Mucosa of stomach (tissue), 1 donor: ENCODE data around the gene ZC3H12C.
"Not testable (repeated sequence)": the region's sequence is repeated elsewhere in the genome, so short reads cannot be mapped to it uniquely, and the experiment has no call there.

Experiments used
- H3K27me3 ChIP-seq: one replicate; pipeline ENCODE4 v1.7.0; 2013; ENCODE audit warnings: mild to moderate bottlenecking, low read length; ENCODE audit not compliant: control insufficient read depth, insufficient read depth
- H3K36me3 ChIP-seq: one replicate; pipeline ENCODE4 v1.7.0; 2013; ENCODE audit warnings: low read length; ENCODE audit not compliant: control insufficient read depth, insufficient read depth
- H3K4me1 ChIP-seq: one replicate; pipeline ENCODE4 v1.7.0; 2013; ENCODE audit warnings: mild to moderate bottlenecking, low read length; ENCODE audit not compliant: control insufficient read depth, insufficient read depth
- H3K4me3 ChIP-seq: one replicate; pipeline ENCODE4 v1.7.0; 2013; ENCODE audit warnings: low read length
- H3K9ac ChIP-seq: one replicate; pipeline ENCODE4 v1.7.0; 2013; ENCODE audit warnings: mild to moderate bottlenecking, low read length, moderate library complexity
- H3K9me3 ChIP-seq: one replicate; pipeline ENCODE4 v1.7.0; 2013; ENCODE audit warnings: mild to moderate bottlenecking, low read length, moderate library complexity; ENCODE audit not compliant: control insufficient read depth
- donor health status: Pancreatic carcinoma.

ZC3H12C gene

DNA sequence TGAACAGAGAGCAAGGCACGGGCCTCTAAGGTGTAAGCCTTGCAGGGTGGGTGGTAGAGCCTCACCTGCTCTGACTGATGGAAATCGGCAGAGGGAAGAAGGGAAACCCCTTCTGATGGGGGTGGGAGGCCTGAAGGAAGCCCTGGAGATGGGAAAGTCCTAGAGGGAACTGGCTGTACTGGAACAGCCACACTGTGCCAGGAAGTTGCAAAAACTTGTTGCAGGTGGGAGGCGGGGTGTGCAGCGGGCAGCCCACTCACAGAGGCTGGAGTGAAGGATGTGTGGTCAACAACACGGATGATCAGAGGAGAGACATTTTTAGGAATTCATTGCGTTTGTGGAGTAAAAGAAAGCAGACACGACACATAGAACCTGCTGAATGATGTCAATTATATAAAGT is 91.3 kb downstream of the ZC3H12C start:
- no peaks in the 10 kb centered on the region for H3K4me1 ChIP-seq
- no peaks in the 10 kb centered on the region for H3K36me3 ChIP-seq
- no peak overlapping the region for H3K4me3 ChIP-seq
- H3K9me3 ChIP-seq: no peaks in the 10 kb centered on the region
- no peak overlapping the region for H3K9ac ChIP-seq
- H3K27me3 ChIP-seq: no peaks in the 10 kb centered on the region

DNA sequence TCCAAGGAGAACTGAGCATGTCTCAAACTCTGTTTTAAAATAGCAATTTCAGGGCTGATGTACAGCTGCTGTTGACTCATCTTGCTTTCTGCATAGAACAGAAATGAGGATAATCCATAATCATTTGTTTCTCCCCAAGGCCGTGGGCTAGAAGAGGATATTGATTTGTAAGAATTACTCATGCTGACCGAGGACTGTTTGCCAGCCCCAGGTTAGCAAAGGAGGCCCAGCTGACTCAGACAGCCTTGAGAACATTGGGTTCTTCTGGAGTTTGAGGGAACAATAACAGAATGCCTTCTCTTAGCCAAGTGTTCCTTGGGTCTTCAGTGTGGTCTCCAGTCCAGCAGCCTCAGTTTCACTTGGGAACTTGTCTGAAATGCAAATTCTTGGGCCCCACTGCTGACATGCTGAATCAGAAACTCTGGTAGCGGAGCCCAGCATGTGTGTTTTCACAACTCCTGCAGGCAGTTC is 92.0 kb downstream of the ZC3H12C start:
- no peaks in the 10 kb centered on the region for H3K27me3 ChIP-seq
- H3K4me1 ChIP-seq: no peaks in the 10 kb centered on the region
- no peaks in the 10 kb centered on the region for H3K9me3 ChIP-seq
- H3K4me3 ChIP-seq: no peak overlapping the region
- no peak overlapping the region for H3K9ac ChIP-seq
- H3K36me3 ChIP-seq: no peaks in the 10 kb centered on the region

DNA sequence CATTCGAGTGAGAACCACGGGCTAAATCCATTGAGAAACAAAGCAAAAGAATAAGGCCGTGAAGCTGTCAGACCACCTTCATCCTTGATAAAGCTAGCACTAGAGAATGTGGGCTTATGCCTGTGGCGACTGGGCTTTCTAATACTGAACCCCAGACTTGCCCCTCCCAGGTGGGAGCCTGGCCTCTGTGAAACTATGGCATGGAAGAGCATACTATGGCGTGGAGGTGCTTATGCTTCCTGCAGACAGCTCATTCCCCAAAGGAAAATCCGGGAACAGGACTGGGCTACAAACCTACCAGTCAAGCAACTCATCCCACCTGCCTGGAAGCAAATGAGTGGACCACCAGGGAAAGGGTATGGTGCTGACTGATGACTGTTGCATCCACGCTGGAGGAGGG is 92.4 kb downstream of the ZC3H12C start:
- Histone ChIP-seq H3K27me3 (no peaks in the 10 kb centered on the region), H3K36me3 (no peaks in the 10 kb centered on the region), H3K4me3 (no peak overlapping the region)

GRCh38 chr11:110186456-110186855 is 93.3 kb downstream of the ZC3H12C start:
- Histone ChIP-seq H3K4me3 (no peak overlapping the region), H3K27me3 (no peaks in the 10 kb centered on the region), H3K4me1 (no peaks in the 10 kb centered on the region), H3K9me3 (no peaks in the 10 kb centered on the region), H3K9ac (no peak overlapping the region), H3K36me3 (no peaks in the 10 kb centered on the region)

More for the DNA sequence above, 92.4 kb downstream of the ZC3H12C start:
- Histone ChIP-seq H3K9ac (no peak overlapping the region), H3K9me3 (no peaks in the 10 kb centered on the region), H3K4me1 (no peaks in the 10 kb centered on the region)

DNA sequence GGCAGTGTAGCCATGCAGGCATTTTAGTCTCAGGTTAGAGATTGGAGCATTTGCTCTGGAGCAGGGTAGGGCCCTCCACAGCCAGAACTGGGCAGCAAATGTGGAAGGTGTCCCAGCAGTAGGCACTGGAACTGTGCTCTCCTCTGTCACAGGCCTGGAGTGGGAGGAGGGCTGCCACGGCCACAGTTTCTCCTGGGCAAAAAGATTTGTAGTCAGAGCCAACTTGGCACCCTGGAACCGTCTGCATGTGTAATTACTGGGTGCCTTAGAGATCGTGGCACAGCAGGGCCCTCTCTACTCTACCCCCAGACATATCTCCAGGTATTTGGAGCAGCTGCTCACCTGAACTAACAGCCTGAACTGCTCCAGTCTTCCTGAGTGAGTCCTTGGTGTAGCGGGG is 93.7 kb downstream of the ZC3H12C start:
- Histone ChIP-seq H3K36me3 (no peaks in the 10 kb centered on the region), H3K9me3 (no peaks in the 10 kb centered on the region), H3K4me3 (no peak overlapping the region), H3K9ac (no peak overlapping the region), H3K4me1 (no peaks in the 10 kb centered on the region), H3K27me3 (no peaks in the 10 kb centered on the region)

DNA sequence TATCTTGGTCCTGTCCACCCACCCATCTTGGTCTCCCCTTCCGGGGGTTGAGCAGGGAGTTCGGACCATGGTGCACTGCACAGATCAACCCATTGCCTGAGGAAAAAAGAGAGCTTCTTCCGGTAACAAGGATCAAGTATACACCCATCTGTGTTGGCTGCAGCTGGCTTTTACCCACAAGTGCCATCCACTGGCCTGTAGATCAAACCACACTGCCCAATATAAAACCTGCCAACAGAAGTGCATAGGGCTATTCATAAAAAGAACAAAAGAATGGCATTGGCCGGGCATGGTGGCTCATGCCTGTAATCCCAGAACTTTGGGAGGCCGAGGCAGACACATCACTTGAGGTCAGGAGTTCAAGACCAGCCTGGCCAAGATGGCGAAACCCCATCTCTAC is 94.5 kb downstream of the ZC3H12C start:
- no peaks in the 10 kb centered on the region for H3K9me3 ChIP-seq
- no peaks in the 10 kb centered on the region for H3K27me3 ChIP-seq
- H3K9ac ChIP-seq: no peak overlapping the region
- no peaks in the 10 kb centered on the region for H3K36me3 ChIP-seq
- no peaks in the 10 kb centered on the region for H3K4me1 ChIP-seq
- H3K4me3 ChIP-seq: no peak overlapping the region

GRCh38 chr11:110190885-110191284 is 97.7 kb downstream of the ZC3H12C start:
- Histone ChIP-seq H3K9ac (no peak overlapping the region), H3K9me3 (no peaks in the 10 kb centered on the region), H3K36me3 (no peaks in the 10 kb centered on the region), H3K27me3 (no peaks in the 10 kb centered on the region), H3K4me3 (no peak overlapping the region), H3K4me1 (no peaks in the 10 kb centered on the region)

DNA sequence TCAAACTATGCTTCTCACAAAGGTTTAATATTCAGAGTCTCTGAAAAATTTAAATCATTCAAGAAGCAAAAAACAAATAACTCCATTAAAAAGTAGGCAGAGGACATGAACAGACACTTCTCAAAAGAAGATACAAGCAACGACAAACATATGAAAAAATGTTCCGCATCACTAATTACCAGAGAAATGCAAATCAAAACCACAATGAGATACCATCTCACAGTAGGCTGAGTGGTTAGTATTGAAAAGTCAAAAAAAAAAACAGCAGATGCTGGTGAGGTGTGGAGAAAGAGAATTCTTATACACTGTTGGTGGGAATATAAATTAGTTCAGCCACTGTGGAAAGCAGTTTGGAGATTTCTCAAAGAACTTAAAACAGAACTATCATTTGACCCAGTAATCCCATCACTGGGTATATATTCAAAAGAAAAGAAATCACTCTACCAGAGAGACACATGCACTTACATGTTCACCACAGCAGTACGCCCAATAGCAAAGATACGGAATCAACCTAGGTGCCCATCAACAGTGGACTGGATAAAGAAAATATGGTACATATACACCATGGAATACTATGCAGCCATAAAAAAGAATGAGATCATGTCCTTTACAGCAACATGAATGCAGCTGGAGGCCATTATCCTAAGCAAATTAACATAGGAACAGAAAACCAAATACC is 99.6 kb downstream of the ZC3H12C start:
- H3K4me3 ChIP-seq, H3K4me1 ChIP-seq, H3K27me3 ChIP-seq, H3K9me3 ChIP-seq, H3K36me3 ChIP-seq, H3K9ac ChIP-seq: not testable (repeated sequence)

GRCh38 chr11:110194211-110194766 is 101.1 kb downstream of the ZC3H12C start:
- H3K36me3 ChIP-seq, H3K27me3 ChIP-seq, H3K9me3 ChIP-seq, H3K4me3 ChIP-seq, H3K9ac ChIP-seq, H3K4me1 ChIP-seq: not testable (repeated sequence)

DNA sequence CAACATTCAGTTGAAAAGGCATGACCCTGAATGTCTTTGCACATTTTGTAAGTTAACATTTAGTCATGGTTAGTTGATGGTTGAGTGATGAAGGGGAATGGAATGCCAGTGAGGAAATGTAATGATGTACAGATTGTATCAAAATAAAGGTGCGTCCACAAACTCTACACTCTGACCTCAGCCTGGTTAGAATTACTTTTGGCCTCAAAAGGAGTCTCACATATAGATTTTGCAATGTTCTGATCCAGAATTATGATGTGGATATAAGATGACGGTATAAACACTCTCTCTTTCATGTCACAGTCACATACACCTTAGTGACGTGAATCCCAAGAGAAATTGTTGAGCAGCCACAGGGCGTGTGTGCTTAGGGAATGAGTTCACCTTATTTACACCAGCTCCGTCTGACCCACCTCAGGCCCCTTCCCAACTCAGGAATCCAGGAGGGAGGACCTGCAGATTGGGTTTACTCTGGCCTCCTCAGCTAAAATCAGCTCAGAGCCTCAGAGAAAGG is 103.1 kb downstream of the ZC3H12C start:
- Histone ChIP-seq H3K36me3 (no peaks in the 10 kb centered on the region), H3K4me3 (no peak overlapping the region), H3K4me1 (no peaks in the 10 kb centered on the region), H3K9ac (no peak overlapping the region), H3K27me3 (no peaks in the 10 kb centered on the region), H3K9me3 (no peaks in the 10 kb centered on the region)

- Histone ChIP-seq H3K36me3 (no peaks in the 10 kb centered on the region), H3K9ac (no peak overlapping the region)
These were observed 103.8 kb downstream of the ZC3H12C start for GRCh38 chr11:110196884-110197420.

DNA sequence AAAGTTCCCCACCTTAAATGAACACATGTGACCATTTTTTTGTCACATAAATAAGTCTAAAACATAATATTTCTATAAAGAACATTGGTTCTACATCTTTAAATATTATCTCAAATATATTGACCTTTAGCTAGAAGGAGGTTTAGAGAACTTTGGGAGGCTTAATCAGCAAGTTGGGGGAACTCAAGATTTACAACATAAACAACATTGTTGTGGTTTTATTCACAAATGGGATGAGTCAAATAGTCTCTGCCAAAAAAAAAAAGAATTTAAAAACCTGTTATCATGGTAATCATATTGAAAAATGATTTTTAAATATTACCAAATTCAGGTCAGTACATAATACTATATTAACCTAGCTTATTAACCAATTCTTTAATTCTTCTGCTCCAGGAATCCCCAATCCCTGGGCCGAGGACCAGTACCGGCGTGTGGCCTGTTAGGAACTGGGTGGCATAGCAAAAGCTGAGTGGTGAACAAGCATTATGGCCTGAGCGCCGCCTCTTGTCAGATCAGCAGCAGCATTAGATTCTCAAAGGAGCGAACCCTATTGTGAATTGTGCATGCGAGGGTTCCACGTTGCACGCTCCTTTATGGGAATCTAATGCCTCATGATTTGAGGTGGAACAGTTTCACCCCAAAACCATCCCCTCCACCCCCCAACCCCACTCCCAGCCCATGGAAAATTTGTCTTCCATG is 105.0 kb downstream of the ZC3H12C start:
- H3K4me3 ChIP-seq: no peak overlapping the region
- H3K9ac ChIP-seq: no peak overlapping the region
- no peaks in the 10 kb centered on the region for H3K36me3 ChIP-seq
- H3K4me1 ChIP-seq: no peaks in the 10 kb centered on the region
- H3K9me3 ChIP-seq: no peaks in the 10 kb centered on the region
- no peaks in the 10 kb centered on the region for H3K27me3 ChIP-seq

More at GRCh38 chr11:110196884-110197420, 103.8 kb downstream of the ZC3H12C start:
- Histone ChIP-seq H3K9me3 (no peaks in the 10 kb centered on the region), H3K27me3 (no peaks in the 10 kb centered on the region), H3K4me1 (no peaks in the 10 kb centered on the region), H3K4me3 (no peak overlapping the region)
